Colonic mucosa (tissue), 4 donors: ENCODE results near the gene LAPTM4A. TPM values are rescaled to one million over a fixed set of nuclear protein-coding genes. Genes with fewer than 3 reads are reported as not detected.

Source experiments
- DNase-seq: peaks from one replicate; pipeline ENCODE4 v3.0.0-alpha.2; 2020
- H3K27ac ChIP-seq: fragments of 200-600 bp; one replicate; pipeline ENCODE4 v1.8.0; 2021
- H3K27me3 ChIP-seq: fragments of 200-600 bp; one replicate; pipeline ENCODE4 v1.8.0; 2021
- H3K36me3 ChIP-seq: fragments of 200-600 bp; one replicate; pipeline ENCODE4 v1.8.0; 2021
- H3K4me1 ChIP-seq: fragments of 200-600 bp; one replicate; pipeline ENCODE4 v1.8.0; 2021; ENCODE audit warnings: mild to moderate bottlenecking
- H3K4me3 ChIP-seq: fragments of 200-600 bp; one replicate; pipeline ENCODE4 v1.8.0; 2021
- H3K9ac ChIP-seq, 2 donors: one replicate each; pipeline ENCODE4 v1.7.0; 2013; ENCODE audit warnings: control low read depth in 2 of 2, low read depth in 2 of 2, low read length in 2 of 2
- H3K9me3 ChIP-seq: fragments of 200-600 bp; one replicate; pipeline ENCODE4 v1.8.0; 2021
- CTCF ChIP-seq: fragments of 200-600 bp; IDR thresholded peaks from one replicate; pipeline ENCODE4 v1.8.0; 2022; ENCODE audit warnings: antibody characterized with exemption, mild to moderate bottlenecking
- intact Hi-C: fragments of 100-400 bp; cut with DNase I; formaldehyde crosslinking; loops from one replicate; pipeline ENCODE4 v1.14.1; 2022
- total RNA-seq, 2 donors: library from RNA; stranded (reverse); fragmentation: NEBNext Ultra II Directional in 1 of 2; extraction: Animal tissue kit (Norgen Biotek cat#: 25700) in 1 of 2; gene quantifications; one replicate each; pipeline ENCODE4 v1.2.1, GENCODE V29; 2021
- donor health status: healthy.
- donor health status: DM: no; HTN: no; CAD: no.
- donor health status: DM: no; HTN: no; CAD: no.

Gene LAPTM4A
- total RNA-seq, 2 donors from 2014 or later = 158 to 190 TPM

DNA sequence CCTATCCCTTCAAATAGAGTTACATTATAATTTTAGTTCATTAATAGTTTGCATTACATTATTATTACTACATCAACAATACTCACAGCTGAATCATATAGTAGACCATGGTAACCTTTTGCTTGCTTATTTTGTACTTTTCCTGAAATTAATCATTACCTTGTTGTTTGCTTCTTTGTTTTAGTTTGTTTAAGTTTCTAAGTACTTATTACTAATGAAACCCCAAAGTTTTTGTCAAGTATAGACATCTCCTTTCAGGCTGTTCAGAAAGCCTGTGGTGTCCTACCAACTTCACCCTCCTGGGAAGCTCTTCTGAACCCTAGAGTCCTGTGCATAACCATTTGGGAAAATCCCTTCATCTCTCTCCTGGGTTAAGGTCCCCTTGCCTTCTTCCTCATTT is 43.5 kb upstream of the LAPTM4A start:
- Histone ChIP-seq H3K27me3 (no peaks in the 10 kb centered on the region), H3K27ac (no peak overlapping the region), H3K9ac (no peak overlapping the region), H3K4me3 (no peak overlapping the region), H3K9me3 (no peaks in the 10 kb centered on the region), H3K4me1 (no peaks in the 10 kb centered on the region), H3K36me3 (no peaks in the 10 kb centered on the region)
- intact Hi-C loops = loop anchor here (2.0 kb wide), 1 partner anchor 78 kb away; no protein-coding TSS in a partner anchor
- TF ChIP-seq CTCF = no peak
- no peak for DNase-seq

- H3K9me3 ChIP-seq = no peaks in the 10 kb centered on the region
Measured at GRCh38 chr2:20094142-20094755, 42.8 kb upstream of the LAPTM4A start.

GRCh38 chr2:20093263-20094141 is 42.1 kb upstream of the LAPTM4A start:
- peak; percentile 39 for TF ChIP-seq CTCF
- H3K36me3 ChIP-seq = no peaks in the 10 kb centered on the region
- no peaks in the 10 kb centered on the region for H3K9me3 ChIP-seq
- peak overlapping the region in 1 of 2 donors; percentile 42 for H3K9ac ChIP-seq
- H3K27me3 ChIP-seq = no peaks in the 10 kb centered on the region
- no peak overlapping the region for H3K27ac ChIP-seq
- DNase-seq = peak; percentile 70
- no peak overlapping the region for H3K4me3 ChIP-seq
- no peaks in the 10 kb centered on the region for H3K4me1 ChIP-seq
- intact Hi-C loops = loop anchor here (2.0 kb wide), 1 partner anchor 77 kb away; no protein-coding TSS in a partner anchor

More at GRCh38 chr2:20094142-20094755, 42.8 kb upstream of the LAPTM4A start:
- no peak overlapping the region for H3K27ac ChIP-seq
- no peaks in the 10 kb centered on the region for H3K27me3 ChIP-seq
- no peak for DNase-seq
- intact Hi-C loops = loop anchor here (2.0 kb wide), 1 partner anchor 77 kb away; no protein-coding TSS in a partner anchor
- no peaks in the 10 kb centered on the region for H3K36me3 ChIP-seq
- peak overlapping the region in 1 of 2 donors; percentile 42 for H3K9ac ChIP-seq
- no peaks in the 10 kb centered on the region for H3K4me1 ChIP-seq
- TF ChIP-seq CTCF = no peak
- no peak overlapping the region for H3K4me3 ChIP-seq

- no peak overlapping the region for H3K27ac ChIP-seq
- H3K36me3 ChIP-seq = no peaks in the 10 kb centered on the region
- H3K9ac ChIP-seq = no peak overlapping the region
- H3K4me3 ChIP-seq = no peak overlapping the region
- DNase-seq = no peak
- no peaks in the 10 kb centered on the region for H3K27me3 ChIP-seq
- intact Hi-C loops = no loop called here
- H3K4me1 ChIP-seq = no peaks in the 10 kb centered on the region
- TF ChIP-seq CTCF = no peak
- H3K9me3 ChIP-seq = no peaks in the 10 kb centered on the region
Measured at GRCh38 chr2:20092901-20093235, 41.4 kb upstream of the LAPTM4A start.

DNA sequence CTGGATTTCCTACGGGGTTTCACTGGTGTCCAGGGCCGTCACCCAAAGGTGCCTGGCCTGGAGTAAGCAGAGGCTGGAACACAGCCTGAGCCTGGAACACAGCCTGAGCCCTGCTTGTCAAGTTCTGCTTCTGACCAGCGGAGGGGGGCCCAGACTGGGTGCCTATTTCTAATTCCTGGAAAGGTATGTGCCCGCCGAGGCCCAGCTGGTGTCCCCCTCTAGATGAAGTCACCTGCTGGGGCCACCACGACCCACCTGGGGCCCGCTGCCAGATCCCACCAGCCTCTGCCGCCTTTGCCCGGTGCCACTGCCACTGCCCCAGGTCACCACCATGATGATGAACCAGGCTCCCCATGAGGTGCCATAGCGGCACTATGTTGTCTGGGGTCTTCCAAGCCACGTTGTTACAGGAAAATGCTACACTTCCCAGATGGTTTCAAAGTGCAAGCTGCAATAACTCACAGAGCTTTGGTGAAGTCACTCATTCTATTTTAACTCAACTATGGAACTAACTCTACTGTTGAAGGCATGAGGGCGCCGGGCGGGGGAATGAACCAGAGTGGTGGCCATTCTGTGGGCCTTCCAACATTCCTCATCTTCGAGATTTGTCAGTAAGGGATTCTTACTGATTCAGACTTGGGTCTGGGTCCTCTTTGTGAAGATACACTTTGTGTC is 40.9 kb upstream of the LAPTM4A start:
- no peaks in the 10 kb centered on the region for H3K27me3 ChIP-seq
- no peaks in the 10 kb centered on the region for H3K9me3 ChIP-seq
- TF ChIP-seq CTCF = no peak
- H3K4me3 ChIP-seq = no peak overlapping the region
- H3K36me3 ChIP-seq = no peaks in the 10 kb centered on the region
- no peak for DNase-seq
- H3K9ac ChIP-seq = no peak overlapping the region
- no peak overlapping the region for H3K27ac ChIP-seq
- no peaks in the 10 kb centered on the region for H3K4me1 ChIP-seq
- intact Hi-C loops = no loop called here
